ENCODE measurements around the gene TMEM184B. TPM values are rescaled to one million over a fixed set of nuclear protein-coding genes. Genes with fewer than 3 reads are reported as not detected.
A peak's percentile ranks its signal among the peaks of the same experiment; 100 is the strongest.

TMEM184B gene
- total and polyA plus RNA-seq, 10 of the 15 experiments (the other 5 are each of a cell fraction or from before 2014, with no cell fraction given): 0.56 to 22.4 (median 7.9) TPM

- TF ChIP-seq RB1 (IDR thresholded peaks at IDR 0.05; ENCODE audit: borderline replicate concordance) (no peak), ETV6 (conservative IDR thresholded peaks at IDR 0.05 in 1 of 2, IDR thresholded peaks at IDR 0.05 in 1 of 2; ENCODE audit: borderline replicate concordance in 1 of 2, low read depth in 1 of 2) (no peak), TCF12 (IDR thresholded peaks at IDR 0.05; ENCODE audit: low read depth, low read length) (no peak), EP300 (IDR thresholded peaks at IDR 0.05; ENCODE audit: borderline replicate concordance in 1 of 2, control insufficient read depth in 1 of 2, low read depth in 2 of 2, low read length in 2 of 2) (no peak), BCL3 (IDR thresholded peaks at IDR 0.05; ENCODE audit: borderline replicate concordance, insufficient read depth, low read depth, low read length, poor library complexity, severe bottlenecking) (no peak), NR2C1 (IDR thresholded peaks at IDR 0.05) (no peak), NFYA (IDR thresholded peaks at IDR 0.05; ENCODE audit: borderline replicate concordance, low read depth, low read length) (no peak)
Observed at GRCh38 chr22:38282397-38282796, 9.6 kb upstream of the TMEM184B start (continued).

GRCh38 chr22:38276166-38276565, 3.4 kb upstream of the TMEM184B start:
- in situ Hi-C loops (cut with MboI) (no loop called here), intact Hi-C loops (cut with micrococcal nuclease; ENCODE audit: unreplicated experiment) (no loop called here)
- peaks cover 10% of the 10 kb centered on the region for H3K79me2 ChIP-seq (ENCODE audit: control insufficient read depth, insufficient read depth, low read length)
- no peak overlapping the region for H3K4me3 ChIP-seq
- peak overlapping the region; percentile 31; the same call in 1 of the 2 replicates for H3K4me2 ChIP-seq (ENCODE audit: control insufficient read depth, insufficient read depth)
- ATAC-seq (no peak), FAIRE-seq (no peak), DNase-seq (ENCODE audit: low read depth, low spot score) (no peak)
- ChIA-PET CTCF (no interaction called here), POLR2A (interaction anchor here (0.7 kb wide), 1 partner anchor 11 kb away, joined by 5 read pairs; no protein-coding TSS in a partner anchor), RAD21 (ENCODE audit: unreplicated experiment) (no interaction called here), SMC1A (ENCODE audit: uncharacterized antibody, unreplicated experiment) (no interaction called here)
- peaks cover 22% of the 10 kb centered on the region for H3K4me1 ChIP-seq (ENCODE audit: control insufficient read depth, insufficient read depth, low read length)
- peak overlapping the region; percentile 24; the same call in 1 of the 2 replicates for H2AFZ ChIP-seq (ENCODE audit: control insufficient read depth, low read depth, low read length)
- H3K27ac ChIP-seq (ENCODE audit: control insufficient read depth, insufficient read depth): no peak overlapping the region
- no peaks in the 10 kb centered on the region for H3K36me3 ChIP-seq (ENCODE audit: control insufficient read depth in 2 of 2, insufficient read depth in 2 of 2, low read length in 1 of 2)
- no peaks in the 10 kb centered on the region for H4K20me1 ChIP-seq (ENCODE audit: control insufficient read depth, insufficient read depth)
- H3K9ac ChIP-seq (ENCODE audit: control insufficient read depth, insufficient read depth, low read length): no peak overlapping the region
- no peaks in the 10 kb centered on the region for H3K9me3 ChIP-seq (replicated peaks; ENCODE audit: control insufficient read depth, insufficient read depth, low read length)
- no peaks in the 10 kb centered on the region for H3K27me3 ChIP-seq (replicated peaks in 1 of 2; ENCODE audit: control insufficient read depth in 2 of 2, insufficient read depth in 2 of 2, low read length in 1 of 2)
- no TSS peak for BruUV-seq (replicated peaks)
- WGBS (ENCODE audit: insufficient coverage, insufficient replicate concordance, low lambda C conversion rate, missing lambda C conversion rate): 0% methylated on average over 2 of the region's 2 CpGs
- TF ChIP-seq ZBED1 (IDR thresholded peaks at IDR 0.05; ENCODE audit: borderline replicate concordance): no peak
- TF ChIP-seq SIN3A (IDR thresholded peaks at IDR 0.05; ENCODE audit: low read depth, low read length): no peak
- TF ChIP-seq TAF1 (IDR thresholded peaks at IDR 0.05; ENCODE audit: borderline replicate concordance, low read depth, low read length): no peak
- TF ChIP-seq CTCF (IDR thresholded peaks at IDR 0.05 in 2 of 3, conservative IDR thresholded peaks at IDR 0.05 in 1 of 3; ENCODE audit: control insufficient read depth in 2 of 3, extremely low read depth in 1 of 3, insufficient read depth in 1 of 3, low read depth in 3 of 3, low read length in 3 of 3): no peak
- no peak for TF ChIP-seq NRF1 (conservative IDR thresholded peaks at IDR 0.05; ENCODE audit: low read depth, low read length)
- no peak for TF ChIP-seq MLLT1 (IDR thresholded peaks at IDR 0.05)
- no peak for TF ChIP-seq PBX3 (IDR thresholded peaks at IDR 0.05; ENCODE audit: insufficient replicate concordance, low read depth, low read length)
- TF ChIP-seq CHD4 (IDR thresholded peaks at IDR 0.05): no peak
- TF ChIP-seq IKZF2 (IDR thresholded peaks at IDR 0.05): no peak
- no peak for TF ChIP-seq MTA3 (IDR thresholded peaks at IDR 0.05; ENCODE audit: borderline replicate concordance, low read length)

Data from GM12878 (cell line).